Measurements from ENCODE around the gene KCNC3. TPM values are rescaled to one million over a fixed set of nuclear protein-coding genes. Genes with fewer than 3 reads are reported as not detected.

KCNC3 gene
- total and polyA plus RNA-seq, 8 donors: 8.5 to 29.8 (median 23.9) TPM

DNA sequence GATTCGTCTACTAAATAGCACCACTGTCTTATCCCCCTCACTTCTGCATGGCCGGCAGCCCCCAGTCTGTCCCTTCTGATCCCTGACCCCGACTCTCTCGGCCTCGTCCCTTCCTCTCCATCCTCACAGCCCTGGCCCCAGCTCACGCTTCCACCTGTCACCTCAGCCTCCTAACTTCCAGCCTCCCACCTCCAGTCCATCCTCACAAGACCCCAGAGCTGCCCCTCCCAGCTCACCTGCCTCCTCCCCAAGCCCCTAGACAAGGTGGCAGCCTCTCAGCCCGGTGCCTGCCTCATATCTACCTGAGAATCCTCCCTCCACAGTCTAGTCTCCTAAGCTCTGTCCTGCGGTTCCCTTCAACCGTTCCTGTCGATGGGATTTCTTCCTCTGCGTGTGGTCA, 10.0 kb downstream of the KCNC3 start:
- H3K27ac ChIP-seq: no peak overlapping the region
- ATAC-seq: no peak
- no peaks in the 10 kb centered on the region for H3K4me1 ChIP-seq
- H3K4me3 ChIP-seq: no peak overlapping the region
- H3K27me3 ChIP-seq: peaks cover 11 to 45% of the 10 kb centered on the region in 2 donors
- H3K36me3 ChIP-seq: no peaks in the 10 kb centered on the region
- H3K9me3 ChIP-seq: no peaks in the 10 kb centered on the region
- intact Hi-C loops (cut with DNase I): no loop called here
- no peak for TF ChIP-seq CTCF (IDR thresholded peaks at IDR 0.05)
- peak in 1 of 4 donors; percentile 60 for DNase-seq

GRCh38 chr19:50318438-50318837, 10.7 kb downstream of the KCNC3 start:
- Histone ChIP-seq H3K27ac (no peak overlapping the region), H3K9me3 (no peaks in the 10 kb centered on the region), H3K27me3 (peaks cover 17 to 49% of the 10 kb centered on the region in 2 donors), H3K4me3 (no peak overlapping the region), H3K36me3 (no peaks in the 10 kb centered on the region), H3K4me1 (no peaks in the 10 kb centered on the region)
- intact Hi-C loops (cut with DNase I): no loop called here
- no peak for DNase-seq
- TF ChIP-seq CTCF (IDR thresholded peaks at IDR 0.05): no peak
- ATAC-seq: no peak

- Histone ChIP-seq H3K4me3 (no peak overlapping the region), H3K4me1 (no peaks in the 10 kb centered on the region), H3K27ac (no peak overlapping the region), H3K27me3 (peaks cover 29 to 58% of the 10 kb centered on the region in 2 donors), H3K9me3 (no peaks in the 10 kb centered on the region), H3K36me3 (no peaks in the 10 kb centered on the region)
- ATAC-seq (no peak), DNase-seq (no peak)
- intact Hi-C loops (cut with DNase I): no loop called here
- no peak for TF ChIP-seq CTCF (IDR thresholded peaks at IDR 0.05)
Measured at GRCh38 chr19:50317115-50317514, 12.1 kb downstream of the KCNC3 start.

DNA sequence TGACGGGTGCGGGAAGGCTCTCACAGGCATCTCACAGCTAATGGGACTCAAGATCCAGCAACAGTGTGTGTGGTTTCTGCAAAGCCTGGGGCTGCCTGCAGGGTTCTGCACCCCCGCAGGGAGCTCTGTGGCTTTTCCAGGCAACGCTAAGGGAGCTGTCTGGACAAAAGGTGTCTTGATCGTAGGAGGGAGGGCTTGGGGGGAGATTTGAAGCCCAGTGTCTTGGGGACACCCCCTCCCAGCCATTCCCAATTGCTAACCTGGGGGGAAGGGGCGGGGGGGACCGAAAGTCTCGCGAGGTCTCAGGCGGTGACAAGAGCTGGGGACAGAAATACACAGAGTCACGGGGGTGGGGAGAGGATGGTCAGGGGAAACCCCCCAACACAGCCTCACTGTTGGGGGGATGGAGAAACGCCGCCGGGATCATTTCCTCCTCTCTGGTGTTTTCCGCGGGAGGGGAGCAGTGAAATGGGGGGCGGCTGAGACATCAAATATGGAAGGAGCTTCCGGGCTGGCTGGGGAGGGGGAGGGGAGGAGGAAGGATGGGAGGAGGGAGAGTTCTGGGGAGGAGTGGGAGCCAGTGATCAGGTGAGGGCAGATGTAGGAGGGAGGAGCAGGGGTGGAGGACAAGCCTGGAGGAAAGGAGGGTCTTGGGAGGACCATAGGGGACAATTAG, 13.3 kb downstream of the KCNC3 start:
- DNase-seq (peak in 1 of 4 donors; percentile 50), ATAC-seq (no peak)
- Histone ChIP-seq H3K27ac (no peak overlapping the region), H3K4me1 (no peaks in the 10 kb centered on the region), H3K27me3 (peaks cover 32 to 70% of the 10 kb centered on the region in 2 donors), H3K9me3 (no peaks in the 10 kb centered on the region), H3K36me3 (no peaks in the 10 kb centered on the region), H3K4me3 (no peak overlapping the region)
- no peak for TF ChIP-seq CTCF (IDR thresholded peaks at IDR 0.05)
- intact Hi-C loops (cut with DNase I): no loop called here

- H3K9me3 ChIP-seq: no peaks in the 10 kb centered on the region
- TF ChIP-seq CTCF (IDR thresholded peaks at IDR 0.05): no peak
- no peak overlapping the region for H3K27ac ChIP-seq
- no peak overlapping the region for H3K4me3 ChIP-seq
- DNase-seq: peak in 1 of 4 donors; percentile 71
- H3K4me1 ChIP-seq: no peaks in the 10 kb centered on the region
- intact Hi-C loops (cut with DNase I): no loop called here
- no peaks in the 10 kb centered on the region for H3K36me3 ChIP-seq
- no peak for ATAC-seq
- peaks cover 32 to 79% of the 10 kb centered on the region in 2 donors for H3K27me3 ChIP-seq
Measured at GRCh38 chr19:50314724-50315708, 14.2 kb downstream of the KCNC3 start.
